NCI-H510A (cell line): ENCODE data around the gene UFD1.

Source experiments
- DNase-seq: peaks from one replicate; lab custom pipeline; 2025; lab: John Stamatoyannopoulos, UW

UFD1 gene

DNA sequence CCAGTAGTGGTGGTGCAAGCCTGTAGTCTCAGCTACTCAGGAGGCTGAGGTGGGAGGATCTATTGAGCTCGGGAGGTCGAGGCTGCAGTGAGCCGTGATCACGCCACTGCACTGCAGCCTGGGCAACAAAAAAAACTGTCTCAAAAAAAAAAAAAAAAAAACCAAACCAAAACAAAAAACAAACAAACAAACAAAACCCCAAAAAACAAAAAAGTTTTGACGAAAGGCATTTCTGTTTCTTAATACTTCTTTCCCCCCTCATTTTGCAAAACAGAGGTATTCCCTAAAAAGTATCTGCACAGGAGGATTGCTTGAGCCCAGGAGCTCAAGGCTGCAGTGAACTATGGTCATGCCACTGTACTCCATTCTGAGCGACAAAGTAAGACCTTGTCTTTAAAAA lies 58.7 kb downstream of the UFD1 start:
- DNase-seq, result no peak

DNA sequence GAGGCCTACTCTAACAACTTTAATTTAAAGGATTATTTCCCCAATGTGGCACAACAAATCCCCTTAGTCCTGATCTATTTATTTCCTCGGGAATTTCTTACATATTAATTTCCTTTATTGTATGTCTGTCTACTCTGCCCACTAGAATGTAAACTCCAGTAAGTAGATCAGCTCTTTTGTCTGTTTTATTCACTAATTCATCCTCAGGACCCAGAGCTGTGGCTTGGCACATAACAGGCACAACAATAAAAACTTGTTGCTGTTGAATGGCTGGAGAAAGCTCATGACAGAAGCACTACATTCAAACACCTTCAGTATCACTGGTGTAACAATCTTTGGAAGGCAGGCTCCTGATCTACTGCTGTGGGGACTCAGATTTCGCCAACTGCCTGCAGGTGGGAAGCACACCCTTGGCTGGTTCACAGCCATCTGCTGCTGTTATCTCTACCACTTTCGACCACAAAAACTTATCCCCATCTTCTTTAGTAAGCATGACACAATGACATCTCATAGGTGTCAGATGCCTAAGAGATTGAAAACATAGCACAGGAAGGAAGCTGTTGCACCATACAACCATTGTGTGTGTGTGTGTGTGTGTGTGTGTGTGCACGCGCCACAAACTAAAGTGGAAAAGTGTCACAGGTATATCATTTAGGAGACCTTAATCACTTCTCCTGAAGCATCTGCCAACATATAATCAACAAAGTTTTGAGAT lies 59.4 kb downstream of the UFD1 start:
- DNase-seq, result no peak

DNA sequence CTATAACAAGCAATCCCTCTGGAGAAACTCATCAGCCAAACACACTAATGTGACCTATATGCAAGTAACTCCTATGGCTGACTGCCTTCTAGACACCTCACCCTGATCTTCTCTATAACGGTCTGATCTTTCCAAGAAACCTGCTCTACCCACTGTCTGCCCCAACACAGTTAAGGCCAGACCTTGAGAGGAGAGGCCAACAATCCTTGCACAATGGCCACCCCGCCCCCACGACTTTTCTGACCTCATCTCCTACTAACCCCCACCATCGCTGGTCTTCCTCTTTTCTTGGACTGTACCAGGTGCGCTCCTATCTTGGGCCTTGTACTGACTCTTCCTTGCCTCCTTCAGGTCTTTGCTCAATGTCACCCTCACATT lies 59.9 kb downstream of the UFD1 start:
- DNase-seq, result no peak

DNA sequence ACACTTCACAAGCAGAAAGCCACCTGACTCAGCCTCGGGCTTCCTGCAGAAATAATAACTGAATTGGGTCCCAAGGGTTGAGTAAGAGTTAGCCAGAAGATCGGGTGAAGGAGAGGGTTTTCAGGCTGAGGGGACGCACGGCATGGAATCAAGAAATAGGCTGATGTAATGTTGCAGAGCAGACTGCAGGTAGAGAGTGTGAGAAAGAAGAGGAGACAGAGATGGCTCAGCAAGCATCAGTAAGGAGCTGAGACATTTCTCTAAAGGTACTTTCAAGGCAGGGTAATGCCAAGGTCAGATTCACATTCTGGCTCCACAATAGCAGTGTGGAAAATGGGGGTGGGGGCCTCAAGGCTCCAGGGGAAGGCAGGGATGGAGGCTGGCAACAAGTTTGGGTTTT lies 66.1 kb downstream of the UFD1 start:
- no peak for DNase-seq

DNA sequence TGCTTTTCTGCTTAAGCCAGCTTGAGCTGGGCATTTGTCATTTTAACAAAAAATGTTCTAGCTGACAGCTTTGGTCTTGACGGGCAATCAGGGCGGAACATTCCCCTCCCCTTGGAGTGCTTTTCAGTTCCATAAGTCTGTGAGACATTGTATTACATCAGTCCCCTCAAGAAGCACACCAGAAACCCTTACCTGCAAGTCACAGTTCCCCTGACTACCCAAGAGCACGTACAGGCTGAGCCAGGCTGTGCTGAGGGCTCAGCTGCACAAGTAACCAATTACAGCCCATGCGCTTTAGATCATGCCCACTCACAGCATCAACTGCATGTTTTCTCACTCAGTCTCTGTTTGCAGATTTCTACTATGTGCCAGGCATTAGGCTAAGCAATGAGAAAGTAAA lies 66.5 kb downstream of the UFD1 start:
- DNase-seq, result no peak

DNA sequence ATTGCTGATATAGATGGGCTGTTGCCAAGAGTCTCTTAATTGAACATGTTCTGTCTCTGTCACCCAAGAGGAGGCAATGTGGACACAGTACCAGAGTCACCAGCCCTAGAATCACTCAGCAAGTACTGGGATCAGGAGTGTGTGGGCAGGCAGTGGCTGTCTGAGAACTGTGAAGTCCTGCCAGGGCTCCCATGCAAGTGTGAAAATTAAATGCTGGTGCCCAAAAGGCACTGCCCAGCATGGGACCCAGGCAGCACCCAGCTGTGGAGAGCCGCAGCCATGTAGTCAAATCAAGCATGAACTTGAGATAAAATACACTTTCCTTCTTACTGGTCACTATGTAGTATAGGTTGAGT lies 67.3 kb downstream of the UFD1 start:
- no peak for DNase-seq

DNA sequence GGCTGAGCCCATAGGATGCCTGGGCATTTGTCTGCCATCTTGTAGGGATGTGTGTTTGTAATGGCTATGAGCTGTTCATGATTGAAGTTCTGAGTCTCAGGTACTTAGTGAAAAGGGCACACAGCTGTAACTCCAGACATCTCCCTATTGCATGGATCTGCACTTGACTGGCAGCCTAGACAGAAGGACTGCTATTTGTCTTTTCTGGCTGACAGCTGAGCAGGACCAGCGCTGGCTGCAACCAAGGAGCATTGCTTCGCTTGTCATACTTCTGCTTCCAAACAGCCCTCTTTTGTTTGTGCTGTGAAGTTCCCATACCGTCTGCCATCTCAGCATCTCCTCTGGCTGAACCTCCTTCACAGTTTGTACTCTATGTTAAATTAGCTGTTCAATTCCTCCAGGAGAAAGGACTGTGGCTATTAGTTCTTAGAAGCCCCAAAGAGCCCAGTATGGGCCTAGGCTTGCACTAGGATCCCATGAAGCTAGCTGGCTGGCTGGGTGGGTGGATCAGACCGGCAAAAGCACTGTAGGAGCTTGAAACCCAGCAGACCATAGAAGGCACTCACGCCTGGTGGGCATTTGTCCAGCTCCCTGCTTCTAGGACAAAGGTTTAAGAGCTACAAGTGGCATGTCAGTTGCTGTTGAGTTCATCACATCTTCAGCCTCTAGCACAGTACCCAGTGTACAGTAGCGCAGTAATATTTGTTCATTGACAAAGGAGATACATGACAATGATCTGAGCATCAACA lies 67.9 kb downstream of the UFD1 start:
- no peak for DNase-seq

DNA sequence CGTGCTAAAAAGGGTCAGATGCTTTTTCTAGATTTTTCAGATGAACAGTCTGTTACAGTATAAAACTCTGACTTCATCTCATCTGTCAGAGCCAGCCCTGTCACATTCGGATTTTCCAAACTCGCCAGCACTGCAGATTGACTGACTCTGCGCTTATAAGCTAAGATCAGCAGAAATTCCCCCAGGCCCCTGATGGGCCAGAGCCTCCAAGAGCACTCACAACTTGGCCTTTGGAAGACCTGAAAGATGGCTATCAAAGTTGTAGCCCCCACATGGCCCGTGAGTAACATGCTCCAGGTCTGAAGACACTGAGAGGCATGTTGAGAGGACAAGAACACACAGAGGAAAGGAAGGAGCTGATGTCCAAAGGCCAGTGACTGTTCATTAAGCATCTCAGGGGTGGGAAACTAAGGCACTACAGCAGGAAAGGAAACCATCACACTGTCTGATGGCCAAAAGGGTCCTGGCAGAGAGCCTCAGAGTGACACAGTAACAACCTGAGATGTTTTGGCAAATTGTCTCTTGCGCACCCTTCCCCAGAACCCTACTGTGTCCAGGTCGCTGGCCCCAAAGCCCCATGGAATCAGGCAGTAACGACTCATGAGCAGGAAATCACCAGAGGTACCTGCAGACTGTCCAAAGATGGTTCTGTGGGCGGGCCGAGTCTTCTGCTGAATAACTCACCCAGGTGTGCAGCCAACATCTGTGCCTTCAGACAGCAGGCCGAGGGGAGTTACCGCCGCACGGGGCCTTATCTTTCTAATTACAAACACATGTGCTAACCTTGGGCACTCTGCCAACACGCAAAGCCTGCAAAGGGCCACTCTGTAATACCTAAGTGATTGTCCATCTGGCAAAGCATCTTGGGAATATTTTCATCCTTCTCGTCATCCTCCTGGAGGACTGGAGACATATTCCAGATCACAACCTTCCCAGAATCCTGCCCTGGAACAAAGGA lies 71.1 kb downstream of the UFD1 start:
- DNase-seq, result no peak

DNA sequence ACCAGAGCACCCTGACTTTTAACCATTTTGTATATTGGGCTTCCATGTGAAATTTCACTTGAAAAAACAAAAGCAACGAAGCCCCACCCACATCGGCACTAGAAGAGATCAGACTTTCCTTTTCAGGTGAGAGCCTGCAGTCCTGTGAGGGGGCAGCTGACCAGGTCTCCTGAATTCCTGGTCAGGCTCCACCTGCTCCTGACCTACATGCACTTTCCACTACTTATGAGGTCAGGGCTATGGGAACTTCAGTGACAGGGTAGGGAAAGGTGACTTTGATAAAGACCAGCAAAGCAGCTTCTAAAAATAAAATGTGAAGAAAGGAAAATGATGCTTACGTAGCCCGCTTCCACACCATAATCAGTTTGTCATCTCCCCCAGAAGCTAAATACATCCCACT lies 72.1 kb downstream of the UFD1 start:
- no peak for DNase-seq

DNA sequence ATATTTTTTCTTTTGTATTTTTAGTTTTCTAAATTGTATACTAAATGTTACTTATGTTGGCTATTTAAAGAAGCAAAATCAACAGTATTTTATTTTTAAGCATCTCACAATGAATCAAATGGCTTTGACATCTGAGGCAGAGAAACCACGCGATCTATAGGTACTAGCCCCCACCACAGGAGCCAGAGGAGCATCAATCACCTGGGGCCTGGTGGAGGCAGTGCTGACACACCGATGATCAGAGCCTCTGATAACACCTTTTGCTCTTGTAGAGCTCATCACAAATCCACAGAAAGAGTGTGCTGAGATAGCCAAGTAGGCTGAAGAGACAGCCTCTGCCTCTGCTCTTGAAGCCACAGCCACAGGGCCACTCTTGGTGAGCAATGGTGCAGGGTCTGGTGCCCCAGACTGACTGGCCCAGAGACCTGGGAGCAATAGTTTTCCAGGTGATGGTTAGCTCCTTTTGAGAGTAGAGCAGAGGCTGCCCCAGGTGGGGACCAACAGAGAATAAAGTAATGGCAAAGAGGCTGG lies 72.6 kb downstream of the UFD1 start:
- DNase-seq, result no peak

DNA sequence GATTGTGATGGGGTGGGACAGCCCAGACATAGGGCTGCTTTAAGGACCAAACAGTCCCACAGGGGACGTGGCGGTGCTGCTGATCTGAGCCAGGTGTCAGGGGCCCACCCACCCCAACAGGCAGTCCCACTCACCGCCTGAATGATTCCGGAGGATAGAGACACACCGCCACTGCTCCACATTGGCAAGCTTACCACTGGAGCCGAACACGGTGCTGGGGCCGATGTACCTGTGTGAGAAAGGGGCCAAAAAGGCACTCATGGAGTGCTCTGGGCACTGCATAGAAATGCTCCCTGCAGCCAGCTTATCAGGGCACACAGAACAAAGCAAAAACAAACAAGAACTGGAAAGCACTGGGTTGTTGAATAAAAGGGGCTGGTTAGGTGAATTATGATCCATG lies 73.3 kb downstream of the UFD1 start:
- DNase-seq, result no peak

DNA sequence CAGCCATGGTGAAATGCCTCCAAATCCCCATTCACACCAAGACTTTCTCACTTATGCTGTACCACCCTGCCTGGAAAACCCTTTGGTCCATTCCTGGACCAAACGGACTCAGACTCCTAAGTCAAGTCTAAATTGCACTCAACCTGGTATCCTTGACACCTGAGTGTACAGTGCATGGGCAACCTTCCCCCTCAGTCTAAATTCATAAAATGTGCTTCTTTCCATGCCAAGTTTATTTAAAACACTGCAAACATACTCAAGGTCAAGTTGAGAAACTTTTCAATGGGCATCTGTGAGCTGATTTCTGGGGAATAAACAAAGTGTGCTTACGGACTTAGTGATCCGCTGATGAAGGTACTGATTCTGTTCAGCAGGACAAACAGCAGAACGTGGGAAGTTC lies 73.9 kb downstream of the UFD1 start:
- no peak for DNase-seq

DNA sequence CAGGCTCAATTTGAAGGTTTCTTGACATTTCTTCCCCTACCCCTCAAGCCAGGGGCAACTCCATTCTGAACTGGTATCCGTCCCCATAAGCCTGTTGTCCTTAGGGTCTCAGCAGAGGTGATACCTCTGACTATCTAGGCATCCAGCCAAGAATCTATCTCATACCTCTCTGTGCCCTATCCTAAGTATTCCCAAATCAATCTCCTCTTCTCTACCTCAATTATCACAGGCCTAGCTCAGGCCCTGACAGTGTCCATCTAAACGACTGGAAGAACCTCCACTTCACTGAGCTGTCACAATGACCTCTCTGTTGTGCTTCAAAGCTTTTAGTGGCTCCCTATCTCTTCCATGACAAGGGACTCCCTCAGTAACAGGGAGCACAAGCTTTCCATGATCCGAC lies 74.3 kb downstream of the UFD1 start:
- no peak for DNase-seq

DNA sequence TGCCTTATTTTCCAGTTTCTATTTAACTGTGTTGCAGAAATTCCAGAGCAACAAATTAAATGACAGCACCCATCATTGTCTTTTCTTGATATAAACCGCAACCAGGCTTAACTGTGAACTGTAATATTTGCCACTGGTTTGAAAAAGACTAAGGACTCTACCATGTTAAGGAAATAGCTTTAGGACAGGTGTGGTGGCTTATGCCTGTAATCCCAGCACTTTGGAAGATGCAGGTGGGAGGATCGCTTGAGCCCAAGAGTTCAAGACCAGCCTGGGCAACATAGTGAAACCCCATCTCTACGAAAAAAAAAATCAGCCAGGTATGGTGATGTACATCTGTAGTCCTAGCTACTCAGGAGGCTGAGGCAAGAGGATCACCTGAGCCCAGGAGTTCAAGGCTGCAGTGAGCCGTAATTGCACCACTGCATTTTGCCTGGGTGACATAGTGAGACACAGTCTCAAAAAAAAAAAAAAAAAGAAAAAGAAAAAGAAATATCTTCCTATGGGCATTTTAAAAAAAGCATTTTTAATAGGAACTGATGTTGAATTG lies 76.3 kb downstream of the UFD1 start:
- DNase-seq, result no peak

DNA sequence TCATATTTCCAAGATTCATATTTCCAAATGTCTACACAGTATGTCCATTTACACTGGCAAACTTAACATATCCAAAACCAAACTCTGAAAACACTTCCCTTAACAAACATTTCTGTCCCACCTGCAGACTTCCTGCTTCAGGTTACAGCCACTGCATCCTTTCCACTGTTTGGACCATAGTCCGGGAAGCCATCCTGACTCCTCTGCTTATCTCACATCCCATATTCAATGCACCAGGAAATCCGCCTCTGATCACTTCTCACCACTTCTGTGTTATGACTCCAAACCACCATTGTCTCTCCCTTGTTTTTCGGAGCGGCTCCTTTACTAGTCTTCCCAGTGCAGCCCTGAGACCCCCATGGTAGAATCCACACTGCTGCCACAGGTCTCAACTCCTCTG lies 77.5 kb downstream of the UFD1 start:
- DNase-seq, result no peak

DNA sequence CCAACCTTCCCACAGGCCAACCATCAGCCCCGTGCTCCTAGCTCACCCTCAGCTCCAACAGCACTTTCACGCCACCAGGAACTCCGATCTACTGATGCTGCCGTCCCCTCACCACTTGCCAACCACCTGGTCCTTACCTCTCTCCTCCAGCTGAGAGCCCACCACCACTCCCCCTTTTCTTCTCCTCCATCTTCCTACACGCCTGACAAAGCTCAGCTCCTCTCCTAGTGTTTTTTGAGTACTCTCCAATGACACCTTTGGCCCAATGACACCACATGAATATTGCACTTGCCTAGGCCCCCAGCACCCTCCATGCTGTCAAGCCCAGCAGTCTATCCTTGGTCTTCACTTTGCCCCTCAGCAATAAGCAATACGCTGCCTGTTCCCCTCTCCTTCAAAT lies 78.1 kb downstream of the UFD1 start:
- DNase-seq, result no peak
